Measurements from ENCODE around the gene ZNF385D.

GRCh38 chr3:21464746-21465145, 286.3 kb downstream of the ZNF385D start:
- TF ChIP-seq GABPA (IDR thresholded peaks at IDR 0.05; ENCODE audit: low read depth) = no peak
- TF ChIP-seq ELF1 (IDR thresholded peaks at IDR 0.05) = no peak
- no peak for TF ChIP-seq REST (IDR thresholded peaks at IDR 0.05; ENCODE audit: low read depth, low read length)
- no peak for TF ChIP-seq SMC3 (IDR thresholded peaks at IDR 0.05; ENCODE audit: low read depth, low read length)
- TF ChIP-seq CTCF (IDR thresholded peaks at IDR 0.05) = no peak
- no peak for TF ChIP-seq PBX3 (IDR thresholded peaks at IDR 0.05)
- no peak for TF ChIP-seq NRF1 (IDR thresholded peaks at IDR 0.05; ENCODE audit: low read depth, low read length)
- no peak for TF ChIP-seq MEF2A (IDR thresholded peaks at IDR 0.05; ENCODE audit: borderline replicate concordance, low read depth)
- TF ChIP-seq POLR2AphosphoS5 (IDR thresholded peaks at IDR 0.05; ENCODE audit: low read depth, low read length) = no peak
- TF ChIP-seq YY1 (IDR thresholded peaks at IDR 0.05; ENCODE audit: low read depth) = no peak
- no peak for TF ChIP-seq JUND (IDR thresholded peaks at IDR 0.05)
- no peak for TF ChIP-seq FOXM1 (IDR thresholded peaks at IDR 0.05; ENCODE audit: low read depth)
- TF ChIP-seq RXRA (IDR thresholded peaks at IDR 0.05; ENCODE audit: borderline replicate concordance, low read depth) = no peak

Data from SK-N-SH (cell line).